HG03571 (cell line): ENCODE results near the gene NBL1.

Experiments used
- ATAC-seq: cut with Tn5 transposase; IDR thresholded peaks from one replicate; pipeline ENCODE4 v1.9.1; 2021; ENCODE audit not compliant: unreplicated experiment

NBL1 gene

GRCh38 chr1:19665496-19666465 is 21.7 kb downstream of the NBL1 start:
- no peak for ATAC-seq

GRCh38 chr1:19668888-19669287 is 24.8 kb downstream of the NBL1 start:
- no peak for ATAC-seq

- no peak for ATAC-seq
These were observed 26.7 kb downstream of the NBL1 start for GRCh38 chr1:19670787-19671186.

GRCh38 chr1:19672237-19672636 is 28.1 kb downstream of the NBL1 start:
- no peak for ATAC-seq

- ATAC-seq: no peak
These were observed 31.7 kb downstream of the NBL1 start for GRCh38 chr1:19675797-19676196.

- ATAC-seq: no peak
These were observed 32.4 kb downstream of the NBL1 start for GRCh38 chr1:19676438-19676922.

GRCh38 chr1:19678493-19678892 is 34.4 kb downstream of the NBL1 start:
- ATAC-seq: no peak

GRCh38 chr1:19678931-19679453 is 34.9 kb downstream of the NBL1 start:
- no peak for ATAC-seq

GRCh38 chr1:19679691-19680090 is 35.6 kb downstream of the NBL1 start:
- ATAC-seq: no peak

GRCh38 chr1:19680644-19681043 is 36.5 kb downstream of the NBL1 start:
- no peak for ATAC-seq

GRCh38 chr1:19682257-19682656 is 38.1 kb downstream of the NBL1 start:
- ATAC-seq: no peak

- ATAC-seq: no peak
These were observed 38.8 kb downstream of the NBL1 start for GRCh38 chr1:19682901-19683300.

GRCh38 chr1:19683351-19683750 is 39.2 kb downstream of the NBL1 start:
- ATAC-seq: no peak

- ATAC-seq: no peak
These were observed 40.6 kb downstream of the NBL1 start for GRCh38 chr1:19684677-19685076.

GRCh38 chr1:19685994-19686393 is 41.9 kb downstream of the NBL1 start:
- ATAC-seq: no peak

- no peak for ATAC-seq
These were observed 43.3 kb downstream of the NBL1 start for GRCh38 chr1:19687414-19687813.

GRCh38 chr1:19688041-19688842 is 44.1 kb downstream of the NBL1 start:
- ATAC-seq: no peak

GRCh38 chr1:19689085-19689757 is 45.1 kb downstream of the NBL1 start:
- ATAC-seq: no peak

- ATAC-seq: no peak
These were observed 45.7 kb downstream of the NBL1 start for GRCh38 chr1:19689856-19690255.

GRCh38 chr1:19690342-19690741 is 46.2 kb downstream of the NBL1 start:
- no peak for ATAC-seq

- no peak for ATAC-seq
These were observed 50.2 kb downstream of the NBL1 start for GRCh38 chr1:19694298-19694697.
